Measurements from ENCODE around the gene DDC.

DDC gene

GRCh38 chr7:50454968-50455367 is 110.2 kb downstream of the DDC start:
- DNase-seq (ENCODE audit: low read depth), result no peak

GRCh38 chr7:50450590-50451032 is 114.6 kb downstream of the DDC start:
- no peak for DNase-seq (ENCODE audit: low read depth)

- DNase-seq (ENCODE audit: low read depth), result peak; percentile 71
These were observed 115.2 kb downstream of the DDC start, which contains the start of gene FIGNL1 for GRCh38 chr7:50449881-50450589. FIGNL1 (minus strand) TSS chr7:50450350; CDS start chr7:50447287, 3,063 bp downstream.

GRCh38 chr7:50449501-50449880 is 115.7 kb downstream of the DDC start:
- DNase-seq (ENCODE audit: low read depth), result no peak

- no peak for DNase-seq (ENCODE audit: low read depth)
These were observed 116.4 kb downstream of the DDC start for GRCh38 chr7:50448823-50449222.

- no peak for DNase-seq (ENCODE audit: low read depth)
These were observed 118.7 kb downstream of the DDC start for GRCh38 chr7:50446542-50446960.

GRCh38 chr7:50436133-50436806 is 128.9 kb downstream of the DDC start:
- DNase-seq (ENCODE audit: low read depth), result no peak

- no peak for DNase-seq (ENCODE audit: low read depth)
These were observed 133.4 kb downstream of the DDC start for GRCh38 chr7:50431722-50432305.

- no peak for DNase-seq (ENCODE audit: low read depth)
These were observed 133.9 kb downstream of the DDC start for GRCh38 chr7:50431316-50431715.

- DNase-seq (ENCODE audit: low read depth), result no peak
These were observed 136.3 kb downstream of the DDC start for GRCh38 chr7:50428911-50429310.

- no peak for DNase-seq (ENCODE audit: low read depth)
These were observed 137.7 kb downstream of the DDC start for GRCh38 chr7:50427518-50427917.

GRCh38 chr7:50426280-50427045 is 138.7 kb downstream of the DDC start:
- no peak for DNase-seq (ENCODE audit: low read depth)

- no peak for DNase-seq (ENCODE audit: low read depth)
These were observed 139.9 kb downstream of the DDC start for GRCh38 chr7:50425318-50425717.

- no peak for DNase-seq (ENCODE audit: low read depth)
These were observed 141.3 kb downstream of the DDC start for GRCh38 chr7:50423860-50424259.

GRCh38 chr7:50422858-50423257 is 142.3 kb downstream of the DDC start:
- no peak for DNase-seq (ENCODE audit: low read depth)

GRCh38 chr7:50421043-50421442 is 144.2 kb downstream of the DDC start:
- no peak for DNase-seq (ENCODE audit: low read depth)

GRCh38 chr7:50418526-50419290 is 146.5 kb downstream of the DDC start:
- DNase-seq (ENCODE audit: low read depth), result no peak

- DNase-seq (ENCODE audit: low read depth), result peak; percentile 51
These were observed 147.1 kb downstream of the DDC start for GRCh38 chr7:50418086-50418515.

GRCh38 chr7:50416527-50417182 is 148.6 kb downstream of the DDC start:
- DNase-seq (ENCODE audit: low read depth), result no peak

GRCh38 chr7:50415844-50416364 is 149.3 kb downstream of the DDC start:
- no peak for DNase-seq (ENCODE audit: low read depth)

- no peak for DNase-seq (ENCODE audit: low read depth)
These were observed 151.6 kb downstream of the DDC start for GRCh38 chr7:50413561-50413960.
